Activated CD8-positive, alpha-beta T cell treated with anti-CD3 and anti-CD28 coated beads for 36 hours (primary cell): ENCODE data around the gene ASGR1. TPM values are rescaled to one million over a fixed set of nuclear protein-coding genes. Genes with fewer than 3 reads are reported as not detected.

Experiments used
- ATAC-seq: fragments of 200-7000 bp; cut with Tn5 transposase; one replicate; pipeline ENCODE4 v1.10.0; 2021; ENCODE audit warnings: mild to moderate bottlenecking, moderate library complexity
- CTCF ChIA-PET: fragments of 350-600 bp; sonication (Branson Sonifier 250); formaldehyde crosslinking; loops from one replicate; lab custom pipeline; 2021; ENCODE audit warnings: antibody characterized with exemption; lab: Charles Lee
- POLR2A ChIA-PET: fragments of 350-600 bp; sonication (Branson Sonifier 250); formaldehyde crosslinking; loops from one replicate; lab custom pipeline; 2021; ENCODE audit warnings: antibody characterized with exemption; lab: Charles Lee
- DNase-seq: peaks from one replicate; pipeline ENCODE4 v3.0.0-alpha.2; 2020
- H3K27ac Mint-ChIP-seq: one replicate; pipeline ENCODE4 v1.8.0; 2021; ENCODE audit warnings: mild to moderate bottlenecking, mixed read lengths
- H3K27me3 Mint-ChIP-seq: one replicate; pipeline ENCODE4 v1.8.0; 2021; ENCODE audit warnings: mixed read lengths
- H3K36me3 Mint-ChIP-seq: one replicate; pipeline ENCODE4 v1.8.0; 2021; ENCODE audit warnings: low read depth, mixed read lengths
- H3K4me1 Mint-ChIP-seq: one replicate; pipeline ENCODE4 v1.8.0; 2021; ENCODE audit warnings: low read depth, mixed read lengths
- H3K4me3 Mint-ChIP-seq: one replicate; pipeline ENCODE4 v1.8.0; 2021; ENCODE audit warnings: mild to moderate bottlenecking, moderate library complexity, mixed read lengths
- H3K9me3 Mint-ChIP-seq: one replicate; pipeline ENCODE4 v1.8.0; 2021; ENCODE audit warnings: mixed read lengths
- intact Hi-C: fragments of 100-400 bp; cut with micrococcal nuclease; formaldehyde crosslinking; loops from one replicate; pipeline ENCODE4 v1.10.0; 2022
- total RNA-seq, 2 experiments: library from RNA; stranded (reverse); gene quantifications; one replicate each; pipeline ENCODE4 v1.2.3, GENCODE V29; 2021
- TF ChIP-seq, protein P1 (sequence below): fragments of 200-600 bp; IDR thresholded peaks from one replicate; pipeline ENCODE4 v1.8.0; 2022; ENCODE audit warnings: antibody characterized with exemption, mild to moderate bottlenecking

The ASGR1 gene
- total RNA-seq, 2 experiments from 2014 or later: 2.6 to 3.9 TPM

DNA sequence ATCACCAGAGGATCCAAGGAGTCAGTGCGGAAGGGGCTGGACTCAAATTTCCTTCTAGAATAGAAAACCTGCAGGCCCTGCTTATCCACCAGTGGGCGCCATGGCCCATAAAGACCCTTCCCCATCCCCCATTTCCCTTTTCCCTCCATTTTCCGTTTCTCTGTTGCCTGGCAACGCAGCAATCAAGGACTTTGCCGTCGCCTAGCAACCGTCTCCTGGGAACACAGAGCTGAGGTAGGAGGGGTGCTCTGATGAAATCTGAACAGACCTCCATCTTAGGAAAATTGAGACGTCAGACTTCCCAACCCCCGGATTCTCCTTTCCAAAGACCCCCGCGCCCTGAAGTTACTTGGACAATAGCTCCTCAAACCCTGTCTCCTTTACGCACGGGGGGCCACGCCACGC lies 34.7 kb upstream of the ASGR1 start:
- CTCF ChIA-PET: interaction anchor here (1.5 to 2.1 kb wide), 3 partner anchors 21 to 168 kb away, joined by 4 to 7 read pairs (median 6); partner anchors contain the start of gene DVL2
- no peak for DNase-seq
- H3K36me3 Mint-ChIP-seq: no peaks in the 10 kb centered on the region
- peak overlapping the region; percentile 91 for H3K27ac Mint-ChIP-seq
- peaks cover 8% of the 10 kb centered on the region for H3K27me3 Mint-ChIP-seq
- POLR2A ChIA-PET: interaction anchor here (0.8 to 13.2 kb wide), 4 partner anchors 8 to 116 kb away, joined by 3 to 261 read pairs (median 4); partner anchors contain the start of genes DVL2, GABARAP and PHF23
- H3K4me3 Mint-ChIP-seq: peak overlapping the region; percentile 82
- no peaks in the 10 kb centered on the region for H3K9me3 Mint-ChIP-seq
- peaks cover 56% of the 10 kb centered on the region for H3K4me1 Mint-ChIP-seq
- TF ChIP-seq, protein P1, sequence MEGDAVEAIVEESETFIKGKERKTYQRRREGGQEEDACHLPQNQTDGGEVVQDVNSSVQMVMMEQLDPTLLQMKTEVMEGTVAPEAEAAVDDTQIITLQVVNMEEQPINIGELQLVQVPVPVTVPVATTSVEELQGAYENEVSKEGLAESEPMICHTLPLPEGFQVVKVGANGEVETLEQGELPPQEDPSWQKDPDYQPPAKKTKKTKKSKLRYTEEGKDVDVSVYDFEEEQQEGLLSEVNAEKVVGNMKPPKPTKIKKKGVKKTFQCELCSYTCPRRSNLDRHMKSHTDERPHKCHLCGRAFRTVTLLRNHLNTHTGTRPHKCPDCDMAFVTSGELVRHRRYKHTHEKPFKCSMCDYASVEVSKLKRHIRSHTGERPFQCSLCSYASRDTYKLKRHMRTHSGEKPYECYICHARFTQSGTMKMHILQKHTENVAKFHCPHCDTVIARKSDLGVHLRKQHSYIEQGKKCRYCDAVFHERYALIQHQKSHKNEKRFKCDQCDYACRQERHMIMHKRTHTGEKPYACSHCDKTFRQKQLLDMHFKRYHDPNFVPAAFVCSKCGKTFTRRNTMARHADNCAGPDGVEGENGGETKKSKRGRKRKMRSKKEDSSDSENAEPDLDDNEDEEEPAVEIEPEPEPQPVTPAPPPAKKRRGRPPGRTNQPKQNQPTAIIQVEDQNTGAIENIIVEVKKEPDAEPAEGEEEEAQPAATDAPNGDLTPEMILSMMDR: peak; percentile 45
- intact Hi-C loops: no loop called here
- ATAC-seq: no peak

DNA sequence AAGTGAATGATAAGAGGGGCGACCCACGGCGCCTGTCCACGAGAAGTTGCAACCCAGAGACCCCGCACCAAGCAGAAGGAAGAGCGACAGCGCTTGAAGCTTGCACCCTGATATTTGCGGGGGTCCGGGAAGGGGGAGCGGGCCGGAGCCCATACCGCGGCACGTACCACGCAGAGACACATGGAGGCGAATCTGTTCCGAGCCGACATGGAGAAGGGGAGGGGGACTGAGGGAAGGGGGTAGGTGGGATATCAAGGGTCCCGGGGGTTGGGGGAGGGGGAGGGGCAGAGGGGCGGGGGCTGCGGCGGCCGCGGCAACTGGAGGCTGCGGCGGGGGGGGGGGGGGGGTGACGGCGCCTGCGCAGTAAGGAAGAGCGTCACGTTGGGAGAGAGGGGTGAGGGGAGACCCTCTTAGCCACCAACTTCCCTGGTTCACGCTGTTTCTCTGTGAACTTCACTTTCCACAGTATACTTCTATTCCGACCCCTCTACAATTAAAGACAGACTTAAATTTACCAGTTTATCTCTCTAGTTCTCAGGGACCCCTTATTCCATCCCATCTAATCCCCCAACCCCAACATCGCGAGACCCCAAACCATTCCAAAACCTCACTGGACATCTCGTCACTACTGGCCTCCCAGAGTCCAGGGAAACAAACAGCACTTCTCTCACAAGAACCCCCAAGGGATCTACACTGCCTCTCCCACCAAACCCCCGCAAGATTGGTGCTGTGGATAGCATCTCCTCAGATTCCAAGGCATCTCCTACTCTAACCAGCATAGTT lies 32.5 kb upstream of the ASGR1 start:
- Mint-ChIP-seq H3K27ac (no peak overlapping the region), H3K9me3 (no peaks in the 10 kb centered on the region), H3K27me3 (peaks cover 8% of the 10 kb centered on the region), H3K4me3 (no peak overlapping the region), H3K36me3 (no peaks in the 10 kb centered on the region), H3K4me1 (peaks cover 38% of the 10 kb centered on the region)
- ChIA-PET CTCF (no interaction called here), POLR2A (no interaction called here)
- ATAC-seq: no peak
- no peak for DNase-seq
- intact Hi-C loops: no loop called here
- TF ChIP-seq, protein P1: no peak

DNA sequence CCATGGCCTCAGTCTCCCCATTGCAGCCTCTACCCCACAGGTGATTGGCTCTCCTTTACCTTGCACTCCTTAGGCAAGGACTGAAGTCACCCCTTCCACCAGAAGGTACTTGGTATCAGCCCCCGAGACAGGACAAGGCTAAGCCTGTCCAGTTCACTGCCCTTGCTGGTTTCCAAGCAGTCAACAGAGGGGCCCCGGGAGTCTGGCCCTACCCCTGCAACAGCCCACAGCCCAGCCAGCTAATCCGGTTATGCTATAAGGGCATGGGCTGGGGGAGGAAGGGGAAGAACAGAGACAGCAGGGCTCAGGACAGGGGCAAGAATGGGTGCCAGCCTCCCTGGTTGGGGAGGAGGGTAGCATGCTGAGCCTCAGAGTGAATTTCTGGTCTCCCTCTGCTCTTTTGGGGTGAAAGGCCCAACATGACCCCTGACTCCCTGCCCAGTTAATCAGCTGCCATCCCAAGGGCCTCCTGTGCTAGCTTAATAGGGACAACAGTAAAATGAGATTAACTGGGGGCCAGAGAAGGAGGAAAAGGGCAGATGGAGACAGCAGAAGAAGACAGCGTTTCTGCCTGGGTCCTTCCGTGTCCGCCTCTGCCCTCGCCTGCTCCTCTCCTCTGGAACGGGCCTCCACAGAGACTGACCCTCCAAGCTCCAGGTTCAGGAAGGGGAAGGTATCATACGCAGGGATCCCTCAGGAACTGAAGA lies 29.7 kb upstream of the ASGR1 start:
- no peaks in the 10 kb centered on the region for H3K9me3 Mint-ChIP-seq
- CTCF ChIA-PET: interaction anchor here (1.5 kb wide), 1 partner anchor 75 kb away, joined by 3 read pairs; no protein-coding TSS in a partner anchor
- no peak for DNase-seq
- H3K4me3 Mint-ChIP-seq: no peak overlapping the region
- no peak overlapping the region for H3K27ac Mint-ChIP-seq
- peaks cover 38% of the 10 kb centered on the region for H3K4me1 Mint-ChIP-seq
- no peaks in the 10 kb centered on the region for H3K36me3 Mint-ChIP-seq
- no peak for ATAC-seq
- TF ChIP-seq, protein P1: no peak
- intact Hi-C loops: no loop called here
- H3K27me3 Mint-ChIP-seq: peaks cover 8% of the 10 kb centered on the region
- POLR2A ChIA-PET: no interaction called here

DNA sequence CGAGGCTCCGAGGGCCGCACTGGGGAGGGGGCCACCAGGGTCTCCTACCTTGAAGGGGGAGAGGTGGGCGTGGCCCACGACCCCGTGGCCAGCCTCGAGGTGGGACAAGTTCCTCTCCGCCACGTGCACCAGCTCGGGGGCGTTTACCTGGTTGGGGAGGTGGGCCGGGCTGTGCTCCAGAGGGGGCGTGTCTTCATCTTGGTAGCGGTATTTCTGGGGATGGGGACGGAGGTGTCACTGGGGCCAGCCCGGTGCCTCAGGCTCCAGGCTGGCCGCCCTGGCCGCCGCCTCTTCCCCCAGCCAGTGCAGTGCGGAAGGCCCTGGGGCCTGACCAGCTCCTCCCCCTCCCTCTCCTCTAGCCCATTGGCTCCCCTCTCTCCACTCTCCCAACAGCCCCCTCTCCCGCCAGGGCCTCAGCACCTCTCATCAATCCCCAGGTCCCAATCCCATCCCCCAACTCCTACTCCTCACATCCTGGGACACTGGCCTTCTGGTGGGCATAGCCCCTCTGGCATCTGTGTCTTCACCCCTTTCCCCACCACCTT lies 28.9 kb upstream of the ASGR1 start:
- DNase-seq (no peak), ATAC-seq (no peak)
- Mint-ChIP-seq H3K27ac (no peak overlapping the region), H3K27me3 (peaks cover 8% of the 10 kb centered on the region), H3K4me3 (no peak overlapping the region), H3K4me1 (peaks cover 33% of the 10 kb centered on the region), H3K36me3 (no peaks in the 10 kb centered on the region), H3K9me3 (no peaks in the 10 kb centered on the region)
- ChIA-PET CTCF (interaction anchor here (1.5 kb wide), 1 partner anchor 74 kb away, joined by 3 read pairs; no protein-coding TSS in a partner anchor), POLR2A (interaction anchor here (1.1 kb wide), 1 partner anchor 51 kb away, joined by 3 read pairs; no protein-coding TSS in a partner anchor)
- intact Hi-C loops: no loop called here
- TF ChIP-seq, protein P1: no peak
